Astrocyte (in vitro differentiated cells and primary cell): ENCODE measurements around the gene ARHGAP23. TPM values are rescaled to one million over a fixed set of nuclear protein-coding genes. Genes with fewer than 3 reads are reported as not detected.

ENCODE experiments used
- DNase-seq: peaks from one replicate; pipeline ENCODE4 v3.0.0-alpha.2; 2010; ENCODE audit warnings: low read depth
- FAIRE-seq: peaks from 2 replicates; lab custom pipeline; 2011; peaks lifted over from hg19 to GRCh38; lab: Jason Lieb, UNC
- H2AFZ ChIP-seq: 2 replicates; pipeline ENCODE4 v1.6.0; 2012; ENCODE audit warnings: low read depth, low read length, inconsistent platforms
- H3K27ac ChIP-seq: 2 replicates; pipeline ENCODE4 v1.5.1; 2011; ENCODE audit warnings: low read depth, low read length, inconsistent platforms
- H3K27me3 ChIP-seq: 2 replicates; pipeline ENCODE4 v1.6.0; 2011; ENCODE audit warnings: low read length, inconsistent platforms; ENCODE audit not compliant: insufficient read depth
- H3K36me3 ChIP-seq: 2 replicates; pipeline ENCODE4 v1.5.1; 2011; ENCODE audit warnings: low read length, inconsistent platforms; ENCODE audit not compliant: insufficient read depth
- H3K4me1 ChIP-seq: 2 replicates; pipeline ENCODE4 v1.5.1; 2011; ENCODE audit warnings: low read length, inconsistent platforms; ENCODE audit not compliant: insufficient read depth
- H3K4me2 ChIP-seq: 2 replicates; pipeline ENCODE4 v1.6.0; 2012; ENCODE audit warnings: low read length, inconsistent platforms
- H3K4me3 ChIP-seq: 2 replicates; pipeline ENCODE4 v1.5.1; 2011; ENCODE audit warnings: low read depth, mild to moderate bottlenecking, low read length, inconsistent platforms; ENCODE audit not compliant: insufficient read depth
- H3K79me2 ChIP-seq: 2 replicates; pipeline ENCODE4 v1.6.0; 2012; ENCODE audit warnings: mild to moderate bottlenecking, low read length, inconsistent platforms; ENCODE audit not compliant: insufficient read depth
- H3K9ac ChIP-seq: 2 replicates; pipeline ENCODE4 v1.6.0; 2012; ENCODE audit warnings: mild to moderate bottlenecking, low read length, inconsistent platforms
- H3K9me3 ChIP-seq: 2 replicates; pipeline ENCODE4 v1.5.1; 2012; ENCODE audit warnings: low read depth, mild to moderate bottlenecking, low read length, inconsistent platforms; ENCODE audit not compliant: insufficient read depth
- H4K20me1 ChIP-seq: 2 replicates; pipeline ENCODE4 v1.6.0; 2012; ENCODE audit warnings: low read length, inconsistent platforms; ENCODE audit not compliant: insufficient read depth
- H3K27ac Mint-ChIP-seq: one replicate; pipeline ENCODE4 v1.8.0; 2021; ENCODE audit warnings: mild to moderate bottlenecking, mixed read lengths; ENCODE audit not compliant: unreplicated experiment
- H3K27me3 Mint-ChIP-seq: one replicate; pipeline ENCODE4 v1.8.0; 2021; ENCODE audit warnings: low read depth, mixed read lengths; ENCODE audit not compliant: unreplicated experiment
- H3K36me3 Mint-ChIP-seq: one replicate; pipeline ENCODE4 v1.8.0; 2021; ENCODE audit warnings: low read depth, mixed read lengths; ENCODE audit not compliant: unreplicated experiment
- H3K4me1 Mint-ChIP-seq: one replicate; pipeline ENCODE4 v1.8.0; 2021; ENCODE audit warnings: low read depth, mixed read lengths; ENCODE audit not compliant: unreplicated experiment
- H3K4me3 Mint-ChIP-seq: one replicate; pipeline ENCODE4 v1.8.0; 2021; ENCODE audit warnings: mild to moderate bottlenecking, moderate library complexity, mixed read lengths; ENCODE audit not compliant: unreplicated experiment
- H3K9me3 Mint-ChIP-seq: one replicate; pipeline ENCODE4 v1.8.0; 2021; ENCODE audit warnings: mild to moderate bottlenecking, mixed read lengths; ENCODE audit not compliant: unreplicated experiment
- CTCF ChIP-seq: IDR thresholded peaks from 2 replicates; pipeline ENCODE4 v1.5.1; 2011; ENCODE audit warnings: low read depth, mild to moderate bottlenecking, inconsistent platforms, low read length, moderate library complexity; ENCODE audit not compliant: insufficient read depth
- EZH2 ChIP-seq: IDR thresholded peaks from 2 replicates; pipeline ENCODE4 v1.6.1; 2012; ENCODE audit warnings: mild to moderate bottlenecking, low read length, inconsistent platforms; ENCODE audit not compliant: insufficient read depth
- total RNA-seq: library from RNA; stranded (reverse); gene quantifications from 2 replicates; pipeline ENCODE4 v1.2.1, GENCODE V29; 2021

Gene ARHGAP23
- total RNA-seq, 1 donor from 2014 or later = 118 TPM

GRCh38 chr17:38429476-38430100 lies 1.3 kb downstream of the ARHGAP23 start:
- no peaks in the 10 kb centered on the region for H3K27me3 Mint-ChIP-seq
- no peak overlapping the region for H2AFZ ChIP-seq
- H3K4me3 ChIP-seq = peak overlapping the region; percentile 71
- H3K4me3 Mint-ChIP-seq = peak overlapping the region; percentile 87
- FAIRE-seq (no peak), DNase-seq (no peak)
- peak overlapping the region; percentile 81 for H3K9ac ChIP-seq
- H3K79me2 ChIP-seq = peaks cover 72% of the 10 kb centered on the region
- H3K4me1 ChIP-seq = peaks cover 36% of the 10 kb centered on the region
- H3K27ac Mint-ChIP-seq = peak overlapping the region; percentile 62
- H4K20me1 ChIP-seq = peaks cover 54% of the 10 kb centered on the region
- H3K4me2 ChIP-seq = peak overlapping the region; percentile 94
- peak overlapping the region; percentile 31 for H3K27ac ChIP-seq
- peaks cover 3% of the 10 kb centered on the region for H3K36me3 Mint-ChIP-seq
- TF ChIP-seq EZH2 = no peak
- H3K36me3 ChIP-seq = no peaks in the 10 kb centered on the region
- H3K9me3 Mint-ChIP-seq = no peaks in the 10 kb centered on the region
- no peaks in the 10 kb centered on the region for H3K27me3 ChIP-seq
- H3K4me1 Mint-ChIP-seq = peaks cover 38% of the 10 kb centered on the region
- H3K9me3 ChIP-seq = no peaks in the 10 kb centered on the region

GRCh38 chr17:38430316-38430715 lies 2.1 kb downstream of the ARHGAP23 start:
- peak overlapping the region; percentile 87 for H3K4me3 Mint-ChIP-seq
- no peak overlapping the region for H3K27ac ChIP-seq

DNA sequence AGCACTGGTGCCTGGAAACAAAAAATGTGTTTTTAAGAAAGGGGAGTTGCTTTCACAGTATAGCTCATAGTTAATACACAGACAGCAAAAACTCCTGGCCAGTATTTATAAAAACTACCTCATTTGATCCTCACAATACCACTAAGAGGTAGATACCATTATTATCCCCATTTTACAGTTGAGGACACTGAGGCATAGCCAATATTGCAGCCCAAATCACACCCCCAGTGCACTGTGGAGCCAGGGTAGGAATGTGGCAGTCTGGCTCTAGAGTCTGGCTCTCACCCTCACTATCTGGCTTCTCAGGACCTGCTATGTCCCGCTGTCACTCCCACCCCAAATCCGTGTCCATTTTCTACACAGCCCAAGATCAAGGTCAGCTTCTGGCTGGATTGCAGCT lies 2.6 kb downstream of the ARHGAP23 start:
- peak overlapping the region; percentile 94 for H3K4me2 ChIP-seq
- FAIRE-seq = no peak
- Mint-ChIP-seq H3K27me3 (no peaks in the 10 kb centered on the region), H3K27ac (no peak overlapping the region), H3K36me3 (peaks cover 6% of the 10 kb centered on the region), H3K4me1 (peaks cover 28% of the 10 kb centered on the region), H3K4me3 (peak overlapping the region; percentile 34), H3K9me3 (no peaks in the 10 kb centered on the region)
- DNase-seq = no peak
- peaks cover 28% of the 10 kb centered on the region for H3K4me1 ChIP-seq
- H3K36me3 ChIP-seq = no peaks in the 10 kb centered on the region
- H3K9me3 ChIP-seq = no peaks in the 10 kb centered on the region
- H3K4me3 ChIP-seq = no peak overlapping the region
- H3K27ac ChIP-seq = no peak overlapping the region
- TF ChIP-seq EZH2 = no peak
- TF ChIP-seq CTCF = no peak
- peaks cover 64% of the 10 kb centered on the region for H4K20me1 ChIP-seq
- no peak overlapping the region for H3K9ac ChIP-seq
- H3K27me3 ChIP-seq = no peaks in the 10 kb centered on the region
- peaks cover 82% of the 10 kb centered on the region for H3K79me2 ChIP-seq
- H2AFZ ChIP-seq = no peak overlapping the region

More at GRCh38 chr17:38430316-38430715, 2.1 kb downstream of the ARHGAP23 start:
- TF ChIP-seq EZH2 (no peak), CTCF (no peak)
- no peaks in the 10 kb centered on the region for H3K36me3 ChIP-seq
- peaks cover 80% of the 10 kb centered on the region for H3K79me2 ChIP-seq
- H3K9ac ChIP-seq = peak overlapping the region; percentile 18
- Mint-ChIP-seq H3K27ac (no peak overlapping the region), H3K9me3 (no peaks in the 10 kb centered on the region), H3K4me1 (peaks cover 33% of the 10 kb centered on the region), H3K36me3 (peaks cover 6% of the 10 kb centered on the region), H3K27me3 (no peaks in the 10 kb centered on the region)
- H3K4me1 ChIP-seq = peaks cover 34% of the 10 kb centered on the region
- FAIRE-seq (no peak), DNase-seq (peak; percentile 47)
- no peak overlapping the region for H2AFZ ChIP-seq
- H3K27me3 ChIP-seq = no peaks in the 10 kb centered on the region
- H3K4me2 ChIP-seq = peak overlapping the region; percentile 94
- H4K20me1 ChIP-seq = peaks cover 61% of the 10 kb centered on the region
- no peak overlapping the region for H3K4me3 ChIP-seq
- no peaks in the 10 kb centered on the region for H3K9me3 ChIP-seq
